HG03354 (cell line): ENCODE measurements around the gene KMT2C.
A peak's percentile ranks its signal among the peaks of the same experiment; 100 is the strongest.
"Not testable (repeated sequence)": the region's sequence is repeated elsewhere in the genome, so short reads cannot be mapped to it uniquely, and the experiment has no call there.

ENCODE experiments used
- ATAC-seq: cut with Tn5 transposase; IDR thresholded peaks from one replicate; pipeline ENCODE4 v1.9.1; 2021; ENCODE audit warnings: mild to moderate bottlenecking; ENCODE audit not compliant: unreplicated experiment, poor library complexity, severe bottlenecking

KMT2C gene

GRCh38 chr7:152367170-152367569 is 68.6 kb downstream of the KMT2C start:
- no peak for ATAC-seq

DNA sequence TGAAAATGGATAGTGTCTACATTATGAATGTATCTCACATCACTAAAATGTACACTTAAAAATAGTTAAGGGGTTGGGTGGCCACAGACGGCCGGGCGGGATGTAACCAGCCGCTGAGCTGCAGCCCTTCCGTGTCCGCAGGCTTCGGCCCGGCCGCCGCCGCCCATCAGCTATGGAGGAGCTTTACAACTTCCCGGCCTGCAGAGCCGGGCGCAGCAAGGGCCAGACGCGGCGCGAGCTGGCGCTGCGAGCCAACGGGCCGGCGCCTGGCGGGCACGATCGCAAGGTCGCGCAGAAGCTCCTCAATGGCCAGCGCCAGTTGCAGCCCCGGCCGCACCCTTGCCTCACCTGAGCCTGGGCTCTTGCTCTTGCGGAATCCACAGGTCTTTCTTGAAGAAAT is 69.1 kb downstream of the KMT2C start:
- ATAC-seq = no peak

- ATAC-seq = no peak
These were observed 69.7 kb downstream of the KMT2C start for GRCh38 chr7:152365982-152366603.

- ATAC-seq = no peak
These were observed 72.0 kb downstream of the KMT2C start for GRCh38 chr7:152363798-152364197.

DNA sequence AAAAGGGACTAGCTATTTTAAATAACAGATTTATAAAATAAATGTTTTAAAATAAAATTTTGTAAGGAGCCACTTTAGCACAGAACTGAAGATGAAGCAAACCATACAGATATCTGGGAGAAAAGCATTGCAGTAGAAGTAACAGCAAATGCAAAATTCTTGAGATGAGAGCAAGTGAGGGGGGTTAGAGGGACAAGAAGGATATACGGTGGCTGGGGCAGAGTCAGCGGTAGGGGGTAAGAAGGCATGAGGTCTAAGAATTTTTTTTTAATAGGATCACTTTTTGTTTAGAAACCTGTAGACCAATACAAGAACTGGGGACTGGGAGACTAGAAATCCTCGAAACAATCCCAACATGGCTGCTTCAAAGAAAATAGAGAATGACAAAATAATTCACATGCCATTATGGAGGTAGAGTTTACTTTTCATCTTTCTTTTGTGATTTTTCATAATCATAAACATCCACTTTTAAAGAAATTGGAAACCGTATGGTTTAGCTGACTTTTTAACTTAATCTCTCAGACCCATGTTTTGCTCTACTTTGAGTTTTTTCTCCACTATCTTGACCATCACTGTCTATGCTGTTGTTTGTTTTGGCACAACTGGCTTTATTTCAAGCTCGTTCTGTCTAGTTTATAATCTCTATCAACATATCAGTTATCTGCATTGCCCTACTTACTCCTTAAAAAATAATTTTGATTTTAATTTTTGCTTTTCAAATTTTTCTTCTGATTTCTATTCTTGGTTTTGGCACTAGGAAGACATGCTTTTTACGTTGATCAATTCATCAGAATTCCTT is 73.5 kb downstream of the KMT2C start:
- no peak for ATAC-seq

GRCh38 chr7:152355474-152356057 is 80.2 kb downstream of the KMT2C start:
- peak; percentile 74 for ATAC-seq

GRCh38 chr7:152354061-152354460 is 81.7 kb downstream of the KMT2C start:
- ATAC-seq = no peak

DNA sequence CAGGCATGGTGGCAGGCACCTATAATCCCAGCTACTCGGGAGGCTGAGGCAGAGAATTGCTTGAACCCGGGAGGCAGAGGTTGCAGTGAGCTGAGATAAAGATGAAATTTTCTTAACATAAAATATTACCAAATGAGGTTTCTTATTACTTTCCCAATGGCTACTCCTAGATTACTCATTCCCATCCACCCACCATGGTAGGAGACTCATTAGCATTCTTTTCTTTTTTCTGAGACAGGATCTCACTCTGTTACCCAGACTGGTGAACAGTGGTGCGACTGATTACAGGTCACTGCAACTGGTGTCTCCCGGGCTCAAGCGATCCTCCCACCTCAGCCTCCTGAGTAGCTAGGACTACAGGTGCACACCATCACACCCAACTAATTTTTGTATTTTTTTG is 82.5 kb downstream of the KMT2C start:
- not testable (repeated sequence) for ATAC-seq

DNA sequence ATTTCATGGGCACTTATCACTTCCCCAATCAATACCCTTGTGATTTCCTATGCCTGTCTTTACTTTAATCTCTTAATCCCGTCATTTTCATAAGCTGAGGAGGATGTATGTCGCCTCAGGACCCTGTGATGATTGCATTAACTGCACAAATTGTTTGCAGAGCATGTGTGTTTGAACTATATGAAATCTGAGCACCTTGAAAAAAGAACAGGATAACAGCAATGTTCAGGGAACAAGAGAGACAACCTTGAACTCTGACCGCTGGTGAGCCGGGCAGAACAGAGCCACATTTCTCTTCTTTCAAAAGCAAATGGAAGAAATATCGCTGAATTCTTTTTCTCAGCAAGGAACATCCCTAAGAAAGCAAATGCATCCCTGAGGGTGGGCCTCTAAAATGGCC is 84.1 kb downstream of the KMT2C start:
- not testable (repeated sequence) for ATAC-seq

GRCh38 chr7:152351168-152351567 is 84.6 kb downstream of the KMT2C start:
- no peak for ATAC-seq

DNA sequence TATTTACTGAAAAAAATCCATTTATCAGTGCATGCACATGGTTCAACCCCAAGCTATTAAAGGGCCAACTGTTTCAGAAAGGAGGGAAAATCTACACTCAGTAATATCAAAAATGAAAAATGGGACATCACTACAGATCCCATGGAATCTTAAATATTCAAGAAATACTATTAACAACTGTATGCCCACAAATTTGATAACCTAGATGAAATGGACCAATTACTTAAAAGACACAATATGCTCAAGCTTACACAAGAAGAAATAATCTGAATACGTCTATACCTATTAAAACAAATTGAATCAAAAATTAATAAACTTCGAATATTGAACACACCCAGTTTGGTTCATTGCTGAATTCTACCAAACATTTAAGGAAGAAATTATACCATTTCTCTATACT is 87.9 kb downstream of the KMT2C start:
- ATAC-seq = no peak

- no peak for ATAC-seq
These were observed 91.5 kb downstream of the KMT2C start for GRCh38 chr7:152344253-152344652.

- no peak for ATAC-seq
These were observed 93.0 kb downstream of the KMT2C start for GRCh38 chr7:152342796-152343195.

- no peak for ATAC-seq
These were observed 93.9 kb downstream of the KMT2C start for GRCh38 chr7:152341914-152342236.

DNA sequence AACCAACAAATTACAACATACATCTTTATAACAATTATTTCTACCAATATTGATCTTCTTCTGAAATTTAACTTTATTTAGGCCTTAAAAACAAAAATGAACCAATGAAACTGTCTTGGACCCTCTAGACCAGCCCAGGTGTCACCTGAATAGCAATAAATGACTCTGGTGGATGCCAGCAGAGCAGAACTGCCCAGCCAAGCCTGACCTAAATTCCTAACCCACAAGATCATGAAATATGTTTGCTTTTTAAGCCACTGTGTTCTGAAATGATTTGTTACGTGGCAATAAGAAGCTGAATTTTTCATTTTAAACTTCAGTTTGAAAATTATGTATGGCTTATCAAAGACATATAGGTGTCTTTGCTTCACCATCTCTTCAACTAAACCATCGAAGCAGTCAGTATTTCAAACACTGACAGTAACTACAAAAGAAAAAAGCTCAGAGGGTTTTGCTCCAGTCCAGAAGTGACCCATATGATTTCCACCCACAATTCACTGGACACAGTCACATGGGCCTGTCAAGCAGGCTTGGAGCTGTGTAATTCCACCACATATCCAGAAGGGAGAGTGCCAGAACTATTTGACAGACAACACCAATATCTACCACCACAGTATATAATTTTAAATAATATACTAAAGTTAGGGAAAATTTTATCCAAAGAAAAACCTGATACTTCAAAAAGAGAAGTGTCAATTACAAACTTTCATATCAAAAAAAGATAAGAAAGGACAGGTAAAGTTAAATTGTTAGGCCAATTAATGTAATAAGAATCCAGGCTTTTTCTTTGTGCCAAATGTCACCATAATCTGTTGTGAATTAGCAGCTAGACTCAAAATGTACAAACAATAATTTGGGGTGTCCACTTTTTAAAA is 94.5 kb downstream of the KMT2C start:
- ATAC-seq = peak; percentile 73

DNA sequence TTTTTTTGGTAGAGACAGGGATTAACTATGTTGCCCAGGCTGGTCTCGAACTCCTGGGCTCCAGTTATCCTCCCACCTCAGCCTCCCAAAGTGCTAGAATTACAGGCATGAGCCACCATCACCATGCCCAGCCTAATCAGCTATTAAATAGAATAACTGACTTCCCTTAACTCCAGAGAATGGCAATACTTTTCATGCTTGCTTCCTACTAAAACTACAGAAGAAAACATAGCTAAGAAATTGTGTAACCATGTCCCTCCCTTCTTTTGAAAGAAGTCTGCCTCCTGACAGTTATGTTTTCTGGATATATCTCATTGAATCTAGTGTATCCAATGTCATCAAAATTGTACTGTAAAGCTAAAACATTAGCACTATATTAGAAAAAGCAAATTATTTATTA is 95.6 kb downstream of the KMT2C start:
- no peak for ATAC-seq

- no peak for ATAC-seq
These were observed 97.2 kb downstream of the KMT2C start for GRCh38 chr7:152338561-152338960.

- ATAC-seq = peak; percentile 71
These were observed 98.9 kb downstream of the KMT2C start for GRCh38 chr7:152336754-152337368.

DNA sequence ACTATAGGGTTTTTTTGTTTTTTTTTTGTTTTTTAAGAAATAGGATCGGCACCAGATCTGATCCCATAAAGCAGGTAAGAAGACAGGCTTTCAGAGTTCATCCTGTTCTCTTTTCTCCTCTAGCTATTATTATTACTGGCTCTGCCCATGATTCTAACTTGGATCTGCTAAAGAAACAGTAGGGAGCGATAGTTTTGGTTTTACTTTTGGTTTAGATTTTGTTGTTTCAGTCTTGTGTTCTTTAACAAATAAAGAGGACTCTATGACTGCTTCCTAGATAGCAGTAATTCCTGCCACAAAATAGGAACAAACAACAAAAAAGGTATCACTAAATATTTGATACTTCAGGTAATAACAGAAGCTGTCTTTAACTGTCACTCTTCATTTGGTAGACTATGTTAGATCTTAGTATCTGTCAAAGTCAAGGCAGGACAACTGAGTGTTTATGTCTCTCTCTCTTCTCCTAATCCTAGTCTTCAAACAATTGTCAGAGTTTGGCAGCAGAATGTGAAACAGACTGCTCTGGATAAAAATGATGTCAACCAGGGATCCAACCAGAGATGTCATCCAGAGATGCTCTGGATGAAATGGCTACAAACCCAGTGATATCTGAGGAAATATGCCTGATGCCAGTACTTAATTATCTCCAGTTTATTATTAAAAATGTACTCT is 99.8 kb downstream of the KMT2C start:
- peak; percentile 67 for ATAC-seq
